Dendritic cell treated with granulocyte-macrophage colony-stimulating factor and Interleukin-4, amounts not matched to agents 40 ng/mL and 50 ng/mL, for 4 days (primary cell): ENCODE data around the gene GBA3.

Source experiments
- H3K27ac Mint-ChIP-seq: one replicate; pipeline ENCODE4 v1.8.0; 2022; ENCODE audit warnings: mild to moderate bottlenecking, mixed read lengths
- H3K27me3 Mint-ChIP-seq: one replicate; pipeline ENCODE4 v1.8.0; 2022; ENCODE audit warnings: mild to moderate bottlenecking, mixed read lengths
- H3K36me3 Mint-ChIP-seq: one replicate; pipeline ENCODE4 v1.8.0; 2022; ENCODE audit warnings: low read depth, mixed read lengths
- H3K4me1 Mint-ChIP-seq: one replicate; pipeline ENCODE4 v1.8.0; 2022; ENCODE audit warnings: low read depth, mixed read lengths
- H3K4me3 Mint-ChIP-seq: one replicate; pipeline ENCODE4 v1.8.0; 2022; ENCODE audit warnings: mild to moderate bottlenecking, moderate library complexity, mixed read lengths
- H3K9me3 Mint-ChIP-seq: one replicate; pipeline ENCODE4 v1.8.0; 2022; ENCODE audit warnings: mixed read lengths
- intact Hi-C: fragments of 100-400 bp; cut with micrococcal nuclease; formaldehyde crosslinking; loops from one replicate; pipeline ENCODE4 v1.15.0; 2022

Gene GBA3

GRCh38 chr4:22677780-22678179 is 15.0 kb upstream of the GBA3 start:
- H3K27ac Mint-ChIP-seq = no peak overlapping the region
- no peaks in the 10 kb centered on the region for H3K36me3 Mint-ChIP-seq
- H3K27me3 Mint-ChIP-seq = no peaks in the 10 kb centered on the region
- H3K4me3 Mint-ChIP-seq = no peak overlapping the region
- intact Hi-C loops = no loop called here
- no peaks in the 10 kb centered on the region for H3K4me1 Mint-ChIP-seq
- no peaks in the 10 kb centered on the region for H3K9me3 Mint-ChIP-seq

GRCh38 chr4:22678940-22679854 is 13.5 kb upstream of the GBA3 start:
- no peak overlapping the region for H3K4me3 Mint-ChIP-seq
- intact Hi-C loops = no loop called here
- H3K36me3 Mint-ChIP-seq = no peaks in the 10 kb centered on the region
- no peak overlapping the region for H3K27ac Mint-ChIP-seq
- H3K4me1 Mint-ChIP-seq = no peaks in the 10 kb centered on the region
- no peaks in the 10 kb centered on the region for H3K27me3 Mint-ChIP-seq
- no peaks in the 10 kb centered on the region for H3K9me3 Mint-ChIP-seq

GRCh38 chr4:22680065-22680642 is 12.6 kb upstream of the GBA3 start:
- Mint-ChIP-seq H3K27ac (no peak overlapping the region), H3K4me3 (no peak overlapping the region)
- intact Hi-C loops = no loop called here

GRCh38 chr4:22683726-22684125 is 9.0 kb upstream of the GBA3 start:
- H3K27me3 Mint-ChIP-seq = no peaks in the 10 kb centered on the region
- no peaks in the 10 kb centered on the region for H3K9me3 Mint-ChIP-seq
- H3K4me3 Mint-ChIP-seq = no peak overlapping the region
- no peak overlapping the region for H3K27ac Mint-ChIP-seq
- intact Hi-C loops = no loop called here
- H3K4me1 Mint-ChIP-seq = peaks cover under 1% of the 10 kb centered on the region
- no peaks in the 10 kb centered on the region for H3K36me3 Mint-ChIP-seq

More at GRCh38 chr4:22680065-22680642, 12.6 kb upstream of the GBA3 start:
- H3K27me3 Mint-ChIP-seq = no peaks in the 10 kb centered on the region
- no peaks in the 10 kb centered on the region for H3K9me3 Mint-ChIP-seq
- no peaks in the 10 kb centered on the region for H3K4me1 Mint-ChIP-seq
- H3K36me3 Mint-ChIP-seq = no peaks in the 10 kb centered on the region

- Mint-ChIP-seq H3K27ac (no peak overlapping the region), H3K4me3 (no peak overlapping the region), H3K9me3 (no peaks in the 10 kb centered on the region), H3K36me3 (no peaks in the 10 kb centered on the region), H3K27me3 (no peaks in the 10 kb centered on the region), H3K4me1 (peaks cover 7% of the 10 kb centered on the region)
- intact Hi-C loops = no loop called here
Measured at GRCh38 chr4:22686141-22686540, 6.6 kb upstream of the GBA3 start.

DNA sequence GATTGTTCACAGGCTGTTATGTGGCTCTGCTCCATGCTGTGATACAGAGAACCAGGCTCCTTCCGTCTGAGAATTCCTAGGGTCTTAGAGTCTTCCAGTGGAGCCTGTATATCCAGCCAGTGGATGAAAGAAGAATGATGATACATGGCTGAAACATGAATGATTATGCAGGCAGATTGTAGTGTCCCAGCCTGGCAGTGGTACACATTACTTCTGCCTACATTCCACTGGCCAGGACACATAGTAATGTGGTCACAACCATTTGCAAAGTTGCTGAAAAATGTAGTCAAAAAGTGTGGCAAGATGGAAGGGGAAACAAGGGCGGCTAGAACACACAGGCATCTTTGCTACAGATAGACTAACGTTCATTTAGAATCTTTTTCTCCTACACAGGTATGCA is 4.5 kb upstream of the GBA3 start:
- Mint-ChIP-seq H3K9me3 (no peaks in the 10 kb centered on the region), H3K36me3 (no peaks in the 10 kb centered on the region), H3K4me3 (no peak overlapping the region), H3K27ac (no peak overlapping the region), H3K27me3 (peaks cover 2% of the 10 kb centered on the region), H3K4me1 (peaks cover 7% of the 10 kb centered on the region)
- intact Hi-C loops = no loop called here

GRCh38 chr4:22689428-22689827 is 3.3 kb upstream of the GBA3 start:
- no peaks in the 10 kb centered on the region for H3K9me3 Mint-ChIP-seq
- intact Hi-C loops = no loop called here
- H3K36me3 Mint-ChIP-seq = no peaks in the 10 kb centered on the region
- H3K4me3 Mint-ChIP-seq = no peak overlapping the region
- peaks cover 2% of the 10 kb centered on the region for H3K27me3 Mint-ChIP-seq
- peaks cover 7% of the 10 kb centered on the region for H3K4me1 Mint-ChIP-seq
- no peak overlapping the region for H3K27ac Mint-ChIP-seq

DNA sequence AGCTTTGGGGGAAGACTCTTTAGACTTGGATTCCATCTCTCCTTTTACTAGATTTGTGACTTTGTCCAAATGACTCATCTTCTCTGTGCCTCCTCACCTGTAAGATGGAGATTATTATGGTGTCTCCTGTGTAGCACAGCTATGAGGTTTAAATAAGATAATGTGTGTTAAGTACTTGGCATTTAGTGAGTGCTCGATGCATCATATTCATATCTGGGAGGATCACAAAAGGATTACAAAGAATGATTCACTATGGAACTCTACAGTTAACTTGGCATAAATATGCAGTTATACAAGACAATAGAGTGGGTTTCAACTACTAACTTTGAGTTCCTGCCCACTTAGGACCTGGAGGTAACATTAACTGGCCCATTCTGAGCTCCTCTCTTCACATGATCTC is 2.3 kb downstream of the GBA3 start:
- no peak overlapping the region for H3K4me3 Mint-ChIP-seq
- no peak overlapping the region for H3K27ac Mint-ChIP-seq
- no peaks in the 10 kb centered on the region for H3K9me3 Mint-ChIP-seq
- H3K4me1 Mint-ChIP-seq = no peaks in the 10 kb centered on the region
- no peaks in the 10 kb centered on the region for H3K36me3 Mint-ChIP-seq
- H3K27me3 Mint-ChIP-seq = peaks cover 2% of the 10 kb centered on the region
- intact Hi-C loops = no loop called here

DNA sequence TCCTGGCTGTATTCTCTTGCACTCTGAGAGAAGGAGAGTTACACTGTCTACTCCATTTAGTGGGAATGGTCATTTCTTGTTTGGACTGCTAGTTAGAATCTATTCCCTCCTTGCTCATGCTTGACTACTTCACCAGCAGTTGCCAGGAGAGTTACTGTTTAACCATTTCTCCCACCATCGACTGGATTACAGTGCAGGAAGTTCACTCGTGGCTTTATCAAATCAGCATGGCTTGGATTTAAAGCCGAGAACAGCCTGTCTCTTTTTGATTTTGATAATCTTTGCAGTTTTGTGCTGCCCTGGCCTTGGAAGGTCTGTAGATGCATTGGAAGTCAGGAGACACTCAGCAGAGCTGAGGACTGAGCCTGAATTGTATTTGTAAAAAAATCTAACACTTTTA is 3.2 kb downstream of the GBA3 start:
- Mint-ChIP-seq H3K27me3 (peaks cover 2% of the 10 kb centered on the region), H3K36me3 (no peaks in the 10 kb centered on the region), H3K4me1 (no peaks in the 10 kb centered on the region), H3K9me3 (no peaks in the 10 kb centered on the region), H3K27ac (no peak overlapping the region), H3K4me3 (no peak overlapping the region)
- intact Hi-C loops = no loop called here

GRCh38 chr4:22703912-22704311 is 11.2 kb downstream of the GBA3 start:
- no peaks in the 10 kb centered on the region for H3K36me3 Mint-ChIP-seq
- H3K4me3 Mint-ChIP-seq = no peak overlapping the region
- no peaks in the 10 kb centered on the region for H3K27me3 Mint-ChIP-seq
- intact Hi-C loops = no loop called here
- no peak overlapping the region for H3K27ac Mint-ChIP-seq
- no peaks in the 10 kb centered on the region for H3K9me3 Mint-ChIP-seq
- no peaks in the 10 kb centered on the region for H3K4me1 Mint-ChIP-seq

GRCh38 chr4:22707390-22707789 is 14.7 kb downstream of the GBA3 start:
- Mint-ChIP-seq H3K4me1 (no peaks in the 10 kb centered on the region), H3K9me3 (no peaks in the 10 kb centered on the region), H3K27ac (no peak overlapping the region), H3K36me3 (no peaks in the 10 kb centered on the region), H3K4me3 (no peak overlapping the region), H3K27me3 (no peaks in the 10 kb centered on the region)
- intact Hi-C loops = no loop called here

DNA sequence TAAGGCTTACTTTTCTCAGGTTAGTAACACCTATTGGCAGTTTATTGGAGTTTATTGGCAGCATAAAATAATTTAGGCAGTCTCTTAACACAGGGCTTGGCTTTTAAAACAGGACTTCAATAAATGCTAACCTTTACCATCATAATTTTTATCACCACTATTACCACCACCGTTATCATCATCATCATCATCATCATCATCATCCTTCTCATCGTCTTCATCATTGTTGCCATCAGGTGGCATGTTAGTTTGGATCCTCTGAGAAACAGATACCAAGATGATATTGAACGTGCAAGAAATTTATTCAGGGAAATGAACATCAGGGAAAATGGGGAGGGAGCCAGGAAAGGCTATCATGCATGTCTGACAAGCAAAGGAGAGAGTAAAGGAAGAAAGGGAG is 16.2 kb downstream of the GBA3 start:
- H3K9me3 Mint-ChIP-seq = no peaks in the 10 kb centered on the region
- no peaks in the 10 kb centered on the region for H3K4me1 Mint-ChIP-seq
- intact Hi-C loops = no loop called here
- no peaks in the 10 kb centered on the region for H3K27me3 Mint-ChIP-seq
- H3K4me3 Mint-ChIP-seq = no peak overlapping the region
- no peak overlapping the region for H3K27ac Mint-ChIP-seq
- no peaks in the 10 kb centered on the region for H3K36me3 Mint-ChIP-seq

- no peaks in the 10 kb centered on the region for H3K36me3 Mint-ChIP-seq
- H3K4me1 Mint-ChIP-seq = no peaks in the 10 kb centered on the region
- H3K27ac Mint-ChIP-seq = no peak overlapping the region
- H3K27me3 Mint-ChIP-seq = peaks cover 1% of the 10 kb centered on the region
- intact Hi-C loops = no loop called here
- no peak overlapping the region for H3K4me3 Mint-ChIP-seq
- no peaks in the 10 kb centered on the region for H3K9me3 Mint-ChIP-seq
Measured at GRCh38 chr4:22712105-22712504, 19.4 kb downstream of the GBA3 start.

DNA sequence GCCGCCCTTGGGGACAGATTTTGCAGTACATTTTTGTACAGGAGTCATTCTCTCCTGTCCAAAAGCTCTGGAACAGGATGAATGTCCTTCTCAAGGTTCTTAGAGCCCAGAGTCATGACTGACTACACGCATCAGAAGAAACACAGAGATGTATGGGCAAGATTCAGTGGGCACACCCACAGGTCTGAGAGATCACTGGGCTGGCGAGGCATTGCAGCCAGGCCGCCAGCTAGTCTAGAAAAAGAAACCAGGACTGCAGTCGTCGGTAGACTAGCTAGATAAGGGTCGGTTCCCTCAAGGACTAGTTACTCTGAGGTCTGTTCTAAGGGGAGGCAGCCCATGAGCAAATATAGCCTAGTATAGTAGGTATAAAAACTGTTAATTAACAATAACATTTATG is 19.8 kb downstream of the GBA3 start:
- no peaks in the 10 kb centered on the region for H3K36me3 Mint-ChIP-seq
- H3K9me3 Mint-ChIP-seq = no peaks in the 10 kb centered on the region
- H3K27ac Mint-ChIP-seq = no peak overlapping the region
- H3K4me1 Mint-ChIP-seq = no peaks in the 10 kb centered on the region
- H3K4me3 Mint-ChIP-seq = no peak overlapping the region
- intact Hi-C loops = no loop called here
- peaks cover 1% of the 10 kb centered on the region for H3K27me3 Mint-ChIP-seq

DNA sequence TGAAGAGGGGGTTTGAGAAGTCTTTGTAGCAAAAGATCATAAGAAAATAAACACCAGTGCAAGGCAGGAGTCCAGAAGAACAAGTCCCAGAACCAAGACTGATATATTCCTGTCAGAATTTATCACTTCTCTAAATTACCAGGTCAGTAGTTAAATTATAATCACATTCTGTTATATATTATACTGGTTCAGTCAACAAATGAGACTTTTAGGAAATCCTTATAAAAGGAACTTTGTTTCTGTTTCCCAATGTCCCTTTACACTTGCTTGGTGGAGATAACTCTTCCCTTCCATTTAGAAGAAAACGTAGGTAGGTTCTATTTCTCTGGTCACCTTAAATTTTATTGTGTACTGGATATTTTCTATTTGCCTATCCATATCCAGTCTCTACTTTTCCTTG is 21.1 kb downstream of the GBA3 start:
- Mint-ChIP-seq H3K27me3 (peaks cover 1% of the 10 kb centered on the region), H3K4me1 (no peaks in the 10 kb centered on the region), H3K36me3 (no peaks in the 10 kb centered on the region), H3K9me3 (no peaks in the 10 kb centered on the region), H3K27ac (no peak overlapping the region), H3K4me3 (no peak overlapping the region)
- intact Hi-C loops = no loop called here
